ENCODE results near the gene CASK.
"Not testable (repeated sequence)": the region's sequence is repeated elsewhere in the genome, so short reads cannot be mapped to it uniquely, and the experiment has no call there.

Gene CASK

DNA sequence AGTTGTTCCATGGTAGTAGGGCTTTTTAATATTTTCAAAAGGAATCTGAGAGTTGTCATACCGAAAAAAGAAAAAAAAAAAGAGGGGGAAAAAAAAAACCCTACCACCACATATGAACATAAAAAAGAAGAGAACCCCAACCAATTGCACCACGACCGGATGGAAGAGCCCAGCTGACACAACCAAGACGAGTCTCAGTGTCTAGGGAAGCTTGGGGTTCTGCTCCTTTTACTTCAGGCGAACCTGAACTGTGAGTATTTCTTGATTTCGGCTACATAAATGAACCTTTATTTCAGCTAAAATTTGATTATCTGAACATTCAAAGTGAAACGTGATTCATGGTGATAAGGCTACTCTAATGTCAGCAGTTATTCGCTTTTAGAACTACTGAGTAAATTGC lies 234.5 kb downstream of the CASK start, which contains the start of gene GPR34:
Gene GPR34 (plus strand): TSS at position 139 of the 400 bp plus-strand sequence. CDS start 6,661 bp downstream, outside the sequence.
- no peak for DNase-seq (ENCODE audit: low read depth)
- H3K4me3 ChIP-seq (ENCODE audit: low read length), result no peak within 1 kb of the TSS
- TF ChIP-seq, protein P1, sequence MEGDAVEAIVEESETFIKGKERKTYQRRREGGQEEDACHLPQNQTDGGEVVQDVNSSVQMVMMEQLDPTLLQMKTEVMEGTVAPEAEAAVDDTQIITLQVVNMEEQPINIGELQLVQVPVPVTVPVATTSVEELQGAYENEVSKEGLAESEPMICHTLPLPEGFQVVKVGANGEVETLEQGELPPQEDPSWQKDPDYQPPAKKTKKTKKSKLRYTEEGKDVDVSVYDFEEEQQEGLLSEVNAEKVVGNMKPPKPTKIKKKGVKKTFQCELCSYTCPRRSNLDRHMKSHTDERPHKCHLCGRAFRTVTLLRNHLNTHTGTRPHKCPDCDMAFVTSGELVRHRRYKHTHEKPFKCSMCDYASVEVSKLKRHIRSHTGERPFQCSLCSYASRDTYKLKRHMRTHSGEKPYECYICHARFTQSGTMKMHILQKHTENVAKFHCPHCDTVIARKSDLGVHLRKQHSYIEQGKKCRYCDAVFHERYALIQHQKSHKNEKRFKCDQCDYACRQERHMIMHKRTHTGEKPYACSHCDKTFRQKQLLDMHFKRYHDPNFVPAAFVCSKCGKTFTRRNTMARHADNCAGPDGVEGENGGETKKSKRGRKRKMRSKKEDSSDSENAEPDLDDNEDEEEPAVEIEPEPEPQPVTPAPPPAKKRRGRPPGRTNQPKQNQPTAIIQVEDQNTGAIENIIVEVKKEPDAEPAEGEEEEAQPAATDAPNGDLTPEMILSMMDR (conservative IDR thresholded peaks at IDR 0.05; ENCODE audit: low read depth, low read length), result no peak

DNA sequence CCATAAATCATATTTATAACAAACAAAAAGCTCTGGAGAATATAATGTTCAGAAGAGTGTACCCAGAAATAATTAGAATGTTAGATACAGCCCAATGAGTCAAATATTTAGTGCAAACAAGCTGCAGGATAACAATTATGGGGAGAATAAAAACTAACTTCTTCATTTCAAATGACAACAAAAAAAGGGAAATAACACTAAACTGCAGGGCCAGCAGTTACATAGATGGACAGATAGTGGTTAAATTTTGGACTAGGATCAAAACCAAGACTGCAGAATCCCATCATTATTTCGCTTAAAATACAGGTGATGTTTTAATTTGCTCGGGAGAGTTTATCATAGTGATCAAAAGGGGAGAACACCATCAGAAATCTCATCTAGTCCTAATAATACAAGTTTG lies 235.2 kb downstream of the CASK start:
- H3K4me3 ChIP-seq (ENCODE audit: low read length), result no peak overlapping the region
- no peak for DNase-seq (ENCODE audit: low read depth)
- TF ChIP-seq, protein P1 (conservative IDR thresholded peaks at IDR 0.05; ENCODE audit: low read depth, low read length), result no peak

GRCh38 chrX:41686788-41687187 lies 236.6 kb downstream of the CASK start:
- DNase-seq (ENCODE audit: low read depth), result no peak
- no peak overlapping the region for H3K4me3 ChIP-seq (ENCODE audit: low read length)
- TF ChIP-seq, protein P1 (conservative IDR thresholded peaks at IDR 0.05; ENCODE audit: low read depth, low read length), result no peak

DNA sequence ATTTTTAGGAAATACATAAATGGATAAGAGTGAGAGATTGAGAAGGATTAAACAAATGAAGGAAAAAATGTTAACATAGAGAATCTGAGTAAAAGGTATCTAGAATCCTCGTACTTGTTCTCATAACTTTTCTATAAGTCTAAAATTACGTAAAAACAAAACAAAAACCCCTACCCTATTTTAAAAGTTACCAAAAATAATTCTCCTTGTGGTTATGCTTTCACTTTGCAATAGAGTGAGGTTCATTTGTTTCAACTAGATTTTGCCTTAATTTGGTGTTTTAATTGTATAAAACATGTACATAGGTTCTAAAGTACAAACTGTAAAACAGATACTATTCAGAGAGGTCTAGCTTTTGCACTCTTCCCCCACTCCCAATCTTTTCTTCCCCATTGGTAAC lies 238.4 kb downstream of the CASK start:
- H3K4me3 ChIP-seq (ENCODE audit: low read length), result no peak overlapping the region
- TF ChIP-seq, protein P1 (conservative IDR thresholded peaks at IDR 0.05; ENCODE audit: low read depth, low read length), result no peak
- DNase-seq (ENCODE audit: low read depth), result no peak

- H3K4me3 ChIP-seq (ENCODE audit: low read length), result no peak overlapping the region
- TF ChIP-seq, protein P1 (conservative IDR thresholded peaks at IDR 0.05; ENCODE audit: low read depth, low read length), result no peak
- DNase-seq (ENCODE audit: low read depth), result no peak
Observed at GRCh38 chrX:41684138-41684537, 239.2 kb downstream of the CASK start.

- TF ChIP-seq, protein P1 (conservative IDR thresholded peaks at IDR 0.05; ENCODE audit: low read depth, low read length), result no peak
- H3K4me3 ChIP-seq (ENCODE audit: low read length), result no peak overlapping the region
- DNase-seq (ENCODE audit: low read depth), result no peak
Observed at GRCh38 chrX:41677183-41678060, 245.9 kb downstream of the CASK start.

DNA sequence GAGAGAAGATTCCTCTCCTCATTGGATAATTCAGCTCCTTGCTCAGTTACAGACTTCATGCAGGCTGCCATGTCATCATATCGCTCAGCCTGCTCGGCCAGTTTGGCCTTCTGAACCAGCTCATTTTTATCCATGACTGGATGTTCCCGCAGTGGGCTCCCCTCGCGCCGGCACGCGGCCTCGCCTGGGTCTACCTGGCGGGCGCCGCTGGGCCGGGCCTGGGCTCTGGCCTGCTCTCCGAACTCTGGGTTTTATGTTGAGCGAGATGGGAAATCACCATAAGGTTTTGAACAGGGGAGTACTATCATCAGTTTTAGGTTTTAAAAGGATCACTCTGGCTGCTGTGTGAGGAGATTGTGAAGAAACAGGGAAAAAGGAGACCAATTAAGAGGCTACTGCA lies 247.0 kb downstream of the CASK start:
- not testable (repeated sequence) for DNase-seq (ENCODE audit: low read depth); H3K4me3 ChIP-seq (ENCODE audit: low read length)

Data from retinal pigment epithelial cell (primary cell).